Ishikawa (cell line): ENCODE data around the gene SMIM28.

Experiments used
- CEBPB ChIP-seq: IDR thresholded peaks from 2 replicates; pipeline ENCODE4 v1.6.1; 2012
- CREB1 ChIP-seq: IDR thresholded peaks from 2 replicates; pipeline ENCODE4 v1.6.1; 2012; ENCODE audit warnings: low read depth
- EGR1 ChIP-seq: IDR thresholded peaks from 2 replicates; pipeline ENCODE4 v1.6.1; 2012
- EP300 ChIP-seq: IDR thresholded peaks from 2 replicates; pipeline ENCODE4 v1.6.1; 2012; ENCODE audit warnings: borderline replicate concordance
- FOXM1 ChIP-seq: IDR thresholded peaks from 2 replicates; pipeline ENCODE4 v1.6.1; 2012; ENCODE audit warnings: low read depth, borderline replicate concordance
- MAX ChIP-seq: IDR thresholded peaks from 2 replicates; pipeline ENCODE4 v1.6.1; 2012
- NFIC ChIP-seq: IDR thresholded peaks from 2 replicates; pipeline ENCODE4 v1.6.1; 2012
- RAD21 ChIP-seq: IDR thresholded peaks from 2 replicates; pipeline ENCODE4 v1.6.1; 2012; ENCODE audit warnings: low read depth
- TAF1 ChIP-seq: IDR thresholded peaks from 2 replicates; pipeline ENCODE4 v1.6.1; 2012; ENCODE audit warnings: low read depth, mild to moderate bottlenecking
- TCF12 ChIP-seq: IDR thresholded peaks from 2 replicates; pipeline ENCODE4 v1.6.1; 2012; ENCODE audit warnings: low read depth
- TEAD4 ChIP-seq: IDR thresholded peaks from 2 replicates; pipeline ENCODE4 v1.6.1; 2012
- YY1 ChIP-seq: IDR thresholded peaks from 2 replicates; pipeline ENCODE4 v1.6.1; 2012; ENCODE audit warnings: low read depth
- ZBTB7A ChIP-seq: IDR thresholded peaks from 2 replicates; pipeline ENCODE4 v1.6.1; 2012; ENCODE audit warnings: low read depth
- TF ChIP-seq, protein P1 (sequence below): IDR thresholded peaks from 2 replicates; pipeline ENCODE4 v1.6.1; 2012
- TF ChIP-seq, protein P2 (sequence below): IDR thresholded peaks from 2 replicates; pipeline ENCODE4 v1.6.1; 2012; ENCODE audit warnings: low read depth, mild to moderate bottlenecking

SMIM28 gene

GRCh38 chr6:138370631-138371451 is 6.9 kb upstream of the SMIM28 start:
- no peak for TF ChIP-seq RAD21
- TF ChIP-seq, protein P1, sequence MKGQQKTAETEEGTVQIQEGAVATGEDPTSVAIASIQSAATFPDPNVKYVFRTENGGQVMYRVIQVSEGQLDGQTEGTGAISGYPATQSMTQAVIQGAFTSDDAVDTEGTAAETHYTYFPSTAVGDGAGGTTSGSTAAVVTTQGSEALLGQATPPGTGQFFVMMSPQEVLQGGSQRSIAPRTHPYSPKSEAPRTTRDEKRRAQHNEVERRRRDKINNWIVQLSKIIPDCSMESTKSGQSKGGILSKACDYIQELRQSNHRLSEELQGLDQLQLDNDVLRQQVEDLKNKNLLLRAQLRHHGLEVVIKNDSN, result no peak

GRCh38 chr6:138371452-138371711 is 6.3 kb upstream of the SMIM28 start:
- TF ChIP-seq FOXM1, result no peak
- TF ChIP-seq, protein P2, sequence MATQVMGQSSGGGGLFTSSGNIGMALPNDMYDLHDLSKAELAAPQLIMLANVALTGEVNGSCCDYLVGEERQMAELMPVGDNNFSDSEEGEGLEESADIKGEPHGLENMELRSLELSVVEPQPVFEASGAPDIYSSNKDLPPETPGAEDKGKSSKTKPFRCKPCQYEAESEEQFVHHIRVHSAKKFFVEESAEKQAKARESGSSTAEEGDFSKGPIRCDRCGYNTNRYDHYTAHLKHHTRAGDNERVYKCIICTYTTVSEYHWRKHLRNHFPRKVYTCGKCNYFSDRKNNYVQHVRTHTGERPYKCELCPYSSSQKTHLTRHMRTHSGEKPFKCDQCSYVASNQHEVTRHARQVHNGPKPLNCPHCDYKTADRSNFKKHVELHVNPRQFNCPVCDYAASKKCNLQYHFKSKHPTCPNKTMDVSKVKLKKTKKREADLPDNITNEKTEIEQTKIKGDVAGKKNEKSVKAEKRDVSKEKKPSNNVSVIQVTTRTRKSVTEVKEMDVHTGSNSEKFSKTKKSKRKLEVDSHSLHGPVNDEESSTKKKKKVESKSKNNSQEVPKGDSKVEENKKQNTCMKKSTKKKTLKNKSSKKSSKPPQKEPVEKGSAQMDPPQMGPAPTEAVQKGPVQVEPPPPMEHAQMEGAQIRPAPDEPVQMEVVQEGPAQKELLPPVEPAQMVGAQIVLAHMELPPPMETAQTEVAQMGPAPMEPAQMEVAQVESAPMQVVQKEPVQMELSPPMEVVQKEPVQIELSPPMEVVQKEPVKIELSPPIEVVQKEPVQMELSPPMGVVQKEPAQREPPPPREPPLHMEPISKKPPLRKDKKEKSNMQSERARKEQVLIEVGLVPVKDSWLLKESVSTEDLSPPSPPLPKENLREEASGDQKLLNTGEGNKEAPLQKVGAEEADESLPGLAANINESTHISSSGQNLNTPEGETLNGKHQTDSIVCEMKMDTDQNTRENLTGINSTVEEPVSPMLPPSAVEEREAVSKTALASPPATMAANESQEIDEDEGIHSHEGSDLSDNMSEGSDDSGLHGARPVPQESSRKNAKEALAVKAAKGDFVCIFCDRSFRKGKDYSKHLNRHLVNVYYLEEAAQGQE, result no peak
- TF ChIP-seq, protein P1, result no peak

GRCh38 chr6:138371720-138372119 is 6.0 kb upstream of the SMIM28 start:
- TF ChIP-seq RAD21, result no peak
- TF ChIP-seq NFIC, result no peak
- TF ChIP-seq ZBTB7A, result no peak
- TF ChIP-seq, protein P1, result no peak
- TF ChIP-seq FOXM1, result no peak
- TF ChIP-seq EGR1, result no peak
- no peak for TF ChIP-seq CREB1

- TF ChIP-seq, protein P2, result no peak
- no peak for TF ChIP-seq NFIC
- no peak for TF ChIP-seq TAF1
- TF ChIP-seq RAD21, result no peak
- TF ChIP-seq ZBTB7A, result no peak
- no peak for TF ChIP-seq TCF12
- no peak for TF ChIP-seq CREB1
- TF ChIP-seq MAX, result no peak
- no peak for TF ChIP-seq CEBPB
- TF ChIP-seq, protein P1, result no peak
- no peak for TF ChIP-seq EGR1
- TF ChIP-seq TEAD4, result no peak
- TF ChIP-seq FOXM1, result no peak
- no peak for TF ChIP-seq EP300
- no peak for TF ChIP-seq YY1
Observed at GRCh38 chr6:138372711-138373463, 4.8 kb upstream of the SMIM28 start.

- TF ChIP-seq YY1 (no peak), CEBPB (no peak), EGR1 (no peak), NFIC (no peak), ZBTB7A (no peak), TEAD4 (no peak), CREB1 (no peak), FOXM1 (no peak), TAF1 (no peak), RAD21 (no peak), MAX (no peak), TCF12 (no peak)
- TF ChIP-seq, protein P2, result no peak
- TF ChIP-seq, protein P1, result no peak
Observed at GRCh38 chr6:138374230-138374629, 3.5 kb upstream of the SMIM28 start.
